HG02798 (cell line): ENCODE data around the gene MASP1.

Source experiments
- ATAC-seq: cut with Tn5 transposase; IDR thresholded peaks from one replicate; pipeline ENCODE4 v1.9.1; 2021; ENCODE audit warnings: mild to moderate bottlenecking; ENCODE audit not compliant: unreplicated experiment, poor library complexity

MASP1 gene

DNA sequence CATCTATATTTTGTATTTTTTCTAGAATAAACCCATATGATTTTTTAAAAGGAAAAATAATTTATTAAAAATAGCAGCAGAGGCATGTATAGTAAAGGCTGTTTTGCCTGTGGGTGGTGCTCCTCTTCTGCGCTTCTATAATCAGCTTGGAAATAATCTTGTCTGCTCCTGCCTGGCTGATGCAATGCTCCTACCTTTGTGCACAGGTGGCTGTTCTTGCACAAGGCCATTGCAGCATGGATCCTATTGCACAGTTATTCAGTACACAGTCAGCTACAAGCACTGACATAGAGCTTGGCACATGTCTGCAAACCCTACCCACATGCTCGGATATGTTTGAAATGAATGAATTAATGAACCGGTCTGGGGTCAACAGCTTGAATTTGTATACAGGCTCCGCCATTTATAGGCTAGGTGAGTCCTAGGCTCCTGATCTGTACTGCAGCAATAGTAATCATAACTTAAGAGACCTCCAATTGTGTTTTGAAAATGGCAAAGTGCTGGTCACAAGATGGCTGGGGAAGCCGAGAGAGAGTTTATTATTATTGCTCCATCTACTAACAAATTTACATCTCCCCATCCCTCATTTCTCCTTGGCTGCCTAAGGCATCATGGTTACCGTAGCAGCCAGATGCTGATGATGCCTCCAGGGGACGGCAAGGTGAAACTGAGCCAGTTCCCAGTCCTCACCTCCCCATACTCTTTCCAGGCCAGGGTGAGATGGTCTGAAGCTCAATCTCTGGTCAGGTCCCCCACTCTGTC lies 94.8 kb downstream of the MASP1 start:
- no peak for ATAC-seq

DNA sequence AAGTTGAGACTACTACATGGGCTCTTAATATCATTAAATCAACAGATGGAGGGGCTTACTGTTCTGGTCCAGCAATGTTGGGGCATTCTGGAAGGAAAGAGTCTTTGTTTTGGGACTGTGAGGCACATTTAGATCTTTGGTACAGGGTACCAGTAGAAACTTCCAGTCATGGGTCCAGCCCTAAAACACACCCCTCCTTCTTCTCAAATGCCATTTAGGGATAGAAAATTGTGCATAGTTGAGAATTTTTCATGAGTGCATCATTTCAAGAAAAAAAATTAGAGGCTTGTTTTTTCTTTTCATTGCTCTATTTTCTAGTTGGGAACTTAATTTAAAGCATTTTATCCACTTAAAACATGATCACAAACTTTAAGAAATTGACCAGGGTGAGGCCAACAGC lies 98.4 kb downstream of the MASP1 start:
- ATAC-seq = no peak

DNA sequence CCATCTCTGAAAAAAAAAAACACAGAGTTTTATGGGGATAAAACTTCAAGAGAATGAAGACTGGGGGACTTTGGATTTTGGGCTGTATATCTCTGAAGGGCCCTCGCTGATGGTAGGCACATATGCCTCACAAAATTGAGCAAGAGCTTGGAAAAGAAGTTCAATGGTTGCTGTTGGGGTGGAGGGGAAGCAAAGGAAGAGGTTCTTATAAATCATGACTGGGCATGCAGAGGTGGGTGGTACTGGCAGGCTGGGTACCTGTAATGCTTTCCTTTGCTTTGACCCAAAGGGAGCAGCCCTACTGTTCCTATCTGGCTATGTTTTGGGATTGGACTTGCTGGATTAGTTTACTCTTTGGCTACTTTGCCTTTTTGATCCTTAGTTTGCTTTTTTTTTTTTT lies 100.3 kb downstream of the MASP1 start:
- ATAC-seq = no peak

DNA sequence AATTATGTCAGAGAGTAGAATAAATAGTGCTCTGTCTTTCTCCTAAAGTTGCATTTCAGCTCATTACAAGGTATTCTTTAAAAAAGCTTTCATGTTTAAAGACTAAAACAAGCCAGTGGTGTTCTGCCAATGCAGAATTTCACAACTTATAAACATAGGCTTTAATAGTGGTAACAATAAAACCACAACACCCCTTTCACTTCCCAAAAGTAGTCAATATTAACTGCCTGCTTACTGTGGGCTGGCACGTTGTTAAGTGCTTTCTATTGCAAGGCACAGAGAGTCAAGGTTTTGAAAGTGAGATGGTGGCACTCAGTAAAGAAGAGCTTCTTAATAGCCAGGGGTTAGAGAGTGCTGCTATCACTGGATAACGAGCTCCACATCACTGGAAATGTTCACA lies 102.6 kb downstream of the MASP1 start:
- ATAC-seq = no peak

DNA sequence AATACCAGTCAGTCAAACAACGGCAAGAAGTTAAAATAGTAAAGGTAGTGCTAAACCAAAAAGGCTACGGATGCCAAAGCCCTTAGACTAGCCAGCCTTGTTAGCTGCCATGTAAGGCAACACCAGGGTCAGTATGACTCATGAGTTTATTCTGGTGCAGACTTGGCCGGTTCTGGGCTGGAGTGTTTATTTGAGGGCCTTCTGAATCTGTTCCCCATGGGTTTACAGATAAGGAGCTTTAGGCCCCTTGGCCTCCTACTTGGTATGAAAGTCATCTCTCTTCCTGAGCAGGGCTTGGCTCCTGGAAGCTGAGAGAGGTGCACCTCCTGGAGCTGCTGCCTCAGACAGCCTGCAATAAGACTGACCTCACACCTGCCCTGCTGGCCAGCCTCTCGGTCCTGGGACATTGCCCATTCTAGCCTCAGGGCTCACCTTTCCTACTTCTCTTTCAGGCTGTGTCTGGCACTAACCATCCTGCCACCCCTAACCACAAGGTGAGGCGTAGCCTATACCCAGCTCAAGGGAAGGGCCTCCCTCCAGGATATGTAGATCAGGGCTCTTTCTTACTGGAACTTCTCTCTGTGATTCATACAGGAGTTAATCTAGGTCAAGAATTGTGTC lies 104.6 kb downstream of the MASP1 start:
- peak; percentile 36 for ATAC-seq

DNA sequence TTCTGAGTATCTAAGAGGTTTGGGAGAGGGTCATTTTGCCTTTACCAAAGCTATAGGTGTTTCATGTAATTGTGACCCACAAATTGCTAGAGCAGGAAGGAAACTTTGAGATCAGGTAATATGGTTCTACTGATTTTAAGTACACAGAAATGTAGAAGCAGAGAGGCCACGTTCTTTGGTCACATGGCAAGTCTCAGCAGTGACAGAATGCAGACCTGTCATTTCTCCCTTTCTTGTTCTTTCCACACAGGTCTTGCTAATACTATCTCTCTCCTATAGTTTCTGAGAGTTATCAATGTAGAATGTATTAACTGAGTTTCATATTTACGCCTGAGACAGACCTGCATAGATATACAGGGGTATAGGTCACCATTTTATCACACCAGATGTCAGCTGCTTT lies 105.2 kb downstream of the MASP1 start:
- ATAC-seq = peak; percentile 28

DNA sequence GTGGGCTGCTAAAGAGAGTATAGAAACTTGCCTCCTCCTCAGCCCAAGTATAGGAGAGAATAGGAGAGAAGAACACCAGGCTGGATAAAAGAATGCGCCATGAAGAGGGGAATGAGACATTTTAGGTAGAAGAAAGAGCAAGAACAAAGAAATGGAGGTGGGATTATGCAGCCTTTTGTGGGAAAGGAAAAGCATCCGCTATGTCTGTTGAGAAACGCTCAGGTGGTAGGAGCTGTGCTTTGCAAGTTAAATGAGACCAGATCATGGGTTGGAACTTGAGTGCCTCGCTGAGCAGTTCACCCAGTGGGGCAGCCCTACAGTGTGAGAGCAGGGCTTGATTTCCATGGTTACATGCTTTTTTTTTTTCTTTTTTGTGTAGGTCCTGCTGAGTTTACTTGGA lies 105.8 kb downstream of the MASP1 start:
- ATAC-seq = no peak
